Testis (tissue), 2 donors: ENCODE measurements around the gene DTX3.

ENCODE experiments used
- POLR2A ChIP-seq: fragments of 450-650 bp; IDR thresholded peaks from one replicate; pipeline ENCODE4 v1.6.1; 2017; ENCODE audit warnings: antibody characterized with exemption, mild to moderate bottlenecking, moderate library complexity
- TF ChIP-seq, protein P1 (sequence below), 3 experiments: fragments of 450-650 bp in 2 of 3; fragments of 200-600 bp in 1 of 3; sonication (generic) in 1 of 3; IDR thresholded peaks; one replicate each; pipeline ENCODE4 v1.5.1; 2016 to 2019; ENCODE audit warnings: antibody characterized with exemption in 3 of 3, mild to moderate bottlenecking in 2 of 3, moderate library complexity in 1 of 3

DNA sequence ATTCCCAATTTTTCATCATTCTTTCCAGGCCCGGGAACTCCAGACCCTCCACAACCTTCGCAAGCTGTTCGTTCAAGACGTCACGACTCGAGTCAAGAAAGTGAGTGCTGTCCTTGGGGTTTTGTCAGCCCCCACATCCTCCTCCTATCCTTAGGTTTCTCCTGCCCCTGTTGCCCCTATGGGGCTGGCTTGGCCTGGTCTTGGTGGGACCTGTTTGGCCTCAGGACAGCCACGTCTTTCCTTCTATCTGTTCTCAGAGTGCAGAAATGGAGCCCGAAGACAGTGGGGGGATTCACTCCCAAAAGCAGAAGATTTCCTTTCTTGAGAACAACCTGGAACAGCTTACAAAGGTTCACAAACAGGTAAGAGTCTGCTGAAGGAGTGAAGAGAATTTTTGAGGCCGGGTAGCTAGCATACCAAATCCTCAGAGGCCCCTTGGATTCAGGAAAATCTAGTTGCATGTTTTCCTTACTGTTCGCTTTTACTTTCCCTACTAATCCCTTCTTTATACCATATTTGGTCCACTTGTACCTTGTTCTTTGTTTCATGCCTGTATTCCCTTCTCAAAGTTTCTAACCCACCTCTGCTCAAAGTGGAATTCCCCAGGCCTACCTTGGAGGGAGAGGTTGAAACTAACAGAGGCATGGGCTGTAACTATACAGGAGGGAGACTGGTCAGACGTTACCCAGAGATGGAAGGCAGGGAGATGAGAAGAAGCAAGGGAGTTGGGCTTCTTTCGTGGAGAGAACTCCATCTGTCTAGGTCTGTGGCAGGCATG lies 26.5 kb upstream of the DTX3 start:
- TF ChIP-seq, protein P1, sequence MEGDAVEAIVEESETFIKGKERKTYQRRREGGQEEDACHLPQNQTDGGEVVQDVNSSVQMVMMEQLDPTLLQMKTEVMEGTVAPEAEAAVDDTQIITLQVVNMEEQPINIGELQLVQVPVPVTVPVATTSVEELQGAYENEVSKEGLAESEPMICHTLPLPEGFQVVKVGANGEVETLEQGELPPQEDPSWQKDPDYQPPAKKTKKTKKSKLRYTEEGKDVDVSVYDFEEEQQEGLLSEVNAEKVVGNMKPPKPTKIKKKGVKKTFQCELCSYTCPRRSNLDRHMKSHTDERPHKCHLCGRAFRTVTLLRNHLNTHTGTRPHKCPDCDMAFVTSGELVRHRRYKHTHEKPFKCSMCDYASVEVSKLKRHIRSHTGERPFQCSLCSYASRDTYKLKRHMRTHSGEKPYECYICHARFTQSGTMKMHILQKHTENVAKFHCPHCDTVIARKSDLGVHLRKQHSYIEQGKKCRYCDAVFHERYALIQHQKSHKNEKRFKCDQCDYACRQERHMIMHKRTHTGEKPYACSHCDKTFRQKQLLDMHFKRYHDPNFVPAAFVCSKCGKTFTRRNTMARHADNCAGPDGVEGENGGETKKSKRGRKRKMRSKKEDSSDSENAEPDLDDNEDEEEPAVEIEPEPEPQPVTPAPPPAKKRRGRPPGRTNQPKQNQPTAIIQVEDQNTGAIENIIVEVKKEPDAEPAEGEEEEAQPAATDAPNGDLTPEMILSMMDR (IDR thresholded peaks at IDR 0.05): no peak
- no peak for TF ChIP-seq POLR2A
